Peyer's patch (tissue), 4 donors: ENCODE measurements around the gene SLC23A2.

Source experiments
- POLR2A ChIP-seq, 2 donors: fragments of 450-650 bp; IDR thresholded peaks; one replicate each; pipeline ENCODE4 v1.5.1; 2017; ENCODE audit warnings: antibody characterized with exemption in 2 of 2, mild to moderate bottlenecking in 2 of 2, moderate library complexity in 2 of 2
- TF ChIP-seq, protein P1 (sequence below), 6 experiments: fragments of 450-650 bp in 4 of 6; fragments of 200-600 bp in 2 of 6; sonication (generic) in 1 of 6; IDR thresholded peaks; one replicate each; pipeline ENCODE4 v1.5.1; 2017 to 2019; ENCODE audit warnings: antibody characterized with exemption in 6 of 6, mild to moderate bottlenecking in 3 of 6, moderate library complexity in 1 of 6

DNA sequence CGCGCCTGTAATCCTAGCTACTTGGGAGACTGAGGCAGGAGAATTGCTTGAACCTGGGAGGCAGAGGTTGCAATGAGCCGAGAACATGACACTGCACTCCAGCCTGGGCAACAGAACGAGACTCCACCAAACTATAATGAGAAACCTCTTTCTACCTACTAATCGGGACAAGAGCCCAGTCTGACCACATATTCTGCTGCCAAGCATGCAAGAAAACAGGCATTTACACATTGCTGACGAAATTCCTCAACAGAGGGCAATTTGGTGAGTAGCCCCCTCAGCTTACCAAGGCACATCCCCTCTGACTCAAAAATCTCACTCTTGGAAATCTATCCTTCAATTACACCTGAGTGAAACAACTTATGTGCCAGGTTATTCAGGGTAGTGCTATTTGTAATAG is 81.2 kb downstream of the SLC23A2 start:
- TF ChIP-seq, protein P1, sequence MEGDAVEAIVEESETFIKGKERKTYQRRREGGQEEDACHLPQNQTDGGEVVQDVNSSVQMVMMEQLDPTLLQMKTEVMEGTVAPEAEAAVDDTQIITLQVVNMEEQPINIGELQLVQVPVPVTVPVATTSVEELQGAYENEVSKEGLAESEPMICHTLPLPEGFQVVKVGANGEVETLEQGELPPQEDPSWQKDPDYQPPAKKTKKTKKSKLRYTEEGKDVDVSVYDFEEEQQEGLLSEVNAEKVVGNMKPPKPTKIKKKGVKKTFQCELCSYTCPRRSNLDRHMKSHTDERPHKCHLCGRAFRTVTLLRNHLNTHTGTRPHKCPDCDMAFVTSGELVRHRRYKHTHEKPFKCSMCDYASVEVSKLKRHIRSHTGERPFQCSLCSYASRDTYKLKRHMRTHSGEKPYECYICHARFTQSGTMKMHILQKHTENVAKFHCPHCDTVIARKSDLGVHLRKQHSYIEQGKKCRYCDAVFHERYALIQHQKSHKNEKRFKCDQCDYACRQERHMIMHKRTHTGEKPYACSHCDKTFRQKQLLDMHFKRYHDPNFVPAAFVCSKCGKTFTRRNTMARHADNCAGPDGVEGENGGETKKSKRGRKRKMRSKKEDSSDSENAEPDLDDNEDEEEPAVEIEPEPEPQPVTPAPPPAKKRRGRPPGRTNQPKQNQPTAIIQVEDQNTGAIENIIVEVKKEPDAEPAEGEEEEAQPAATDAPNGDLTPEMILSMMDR (IDR thresholded peaks at IDR 0.05): no peak
- no peak for TF ChIP-seq POLR2A (IDR thresholded peaks at IDR 0.05)
